ENCODE data around the gene TTC32. TPM values are rescaled to one million over a fixed set of nuclear protein-coding genes. Genes with fewer than 3 reads are reported as not detected.

The TTC32 gene
- total RNA-seq (2022; extraction: Qiagen RNA extraction) = 10.7 to 13.5 TPM (median 12.2 TPM) in 5 replicates

DNA sequence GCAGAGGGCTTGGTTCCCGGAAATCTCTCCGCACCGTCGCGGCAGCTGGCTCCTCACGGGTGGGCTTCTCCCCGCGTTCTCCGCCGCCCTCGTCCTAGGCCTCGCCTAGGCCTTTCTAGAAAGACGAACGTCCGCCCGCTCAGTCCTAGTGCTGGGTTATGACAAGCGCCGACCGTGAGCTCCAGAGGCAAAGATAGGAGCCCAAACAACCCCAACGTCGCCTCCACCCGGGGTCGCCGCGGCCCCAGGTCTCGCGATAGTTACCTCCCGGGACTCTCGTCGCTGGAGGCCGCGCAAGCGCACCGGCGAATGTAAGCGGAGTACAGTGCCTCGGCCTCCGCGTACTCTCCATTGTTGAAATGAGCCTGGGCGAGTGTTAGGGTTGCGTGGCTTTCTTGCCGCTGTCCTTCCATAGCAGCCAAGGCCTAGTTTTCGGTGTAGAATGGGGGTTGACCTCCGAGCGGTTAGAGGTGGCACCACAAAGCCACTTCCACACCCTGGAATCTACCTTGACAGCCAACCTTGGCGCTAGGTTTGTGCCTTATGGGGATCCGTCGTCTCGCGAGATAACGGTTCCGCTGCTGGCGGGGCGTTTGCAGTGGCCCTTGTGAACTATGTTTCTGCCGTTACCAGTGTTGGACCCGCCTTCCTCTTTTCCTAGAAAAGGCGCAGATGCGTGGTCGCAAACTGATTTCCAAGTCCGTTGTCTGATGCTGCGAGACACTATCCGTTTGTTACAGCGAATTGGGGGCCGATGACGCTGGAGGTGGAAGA, at the start of gene TTC32:
TSS of gene TTC32 (minus strand) at position 542 of the 774 bp plus-strand sequence. CDS start at position 413, 129 bp downstream.

Other genes with a start within 250 kb of the TTC32 start
- 12.0 to 18.3 TPM (median 14.7 TPM) in 5 replicates for gene WDR35, start 88.1 kb upstream of the TTC32 start, total RNA-seq (2022; extraction: Qiagen RNA extraction)
- gene MATN3, start 110.7 kb upstream of the TTC32 start, total RNA-seq (2022; extraction: Qiagen RNA extraction) = 11.9 to 19.5 TPM (median 17.0 TPM) in 5 replicates
- gene LAPTM4A, start 149.6 kb upstream of the TTC32 start, total RNA-seq (2022; extraction: Qiagen RNA extraction) = 235 to 303 TPM (median 277 TPM) in 5 replicates